Activated B cell treated with CpG ODN at 0.5 μM for 24 hours (primary cell): ENCODE measurements around the gene FRMPD3. TPM values are rescaled to one million over a fixed set of nuclear protein-coding genes. Genes with fewer than 3 reads are reported as not detected.

Experiments
- ATAC-seq: fragments of 200-7000 bp; cut with Tn5 transposase; one replicate; pipeline ENCODE4 v1.10.0; 2021; ENCODE audit warnings: low read depth, mild to moderate bottlenecking, moderate library complexity
- CTCF ChIA-PET: fragments of 350-600 bp; sonication (Branson Sonifier 250); formaldehyde crosslinking; loops from one replicate; lab custom pipeline; 2021; ENCODE audit warnings: antibody characterized with exemption; lab: Charles Lee
- POLR2A ChIA-PET: fragments of 350-600 bp; sonication (Branson Sonifier 250); formaldehyde crosslinking; loops from one replicate; lab custom pipeline; 2021; ENCODE audit warnings: antibody characterized with exemption; lab: Charles Lee
- DNase-seq: peaks from one replicate; pipeline ENCODE4 v3.0.0; 2022
- H3K27ac Mint-ChIP-seq: one replicate; pipeline ENCODE4 v1.8.0; 2020; ENCODE audit warnings: mixed read lengths
- H3K27me3 Mint-ChIP-seq: one replicate; pipeline ENCODE4 v1.8.0; 2021; ENCODE audit warnings: mixed read lengths
- H3K36me3 Mint-ChIP-seq: one replicate; pipeline ENCODE4 v1.8.0; 2021; ENCODE audit warnings: low read depth, mixed read lengths
- H3K4me1 Mint-ChIP-seq: one replicate; pipeline ENCODE4 v1.8.0; 2021; ENCODE audit warnings: mixed read lengths
- H3K4me3 Mint-ChIP-seq: one replicate; pipeline ENCODE4 v1.8.0; 2020; ENCODE audit warnings: mild to moderate bottlenecking, mixed read lengths
- H3K9me3 Mint-ChIP-seq: one replicate; pipeline ENCODE4 v1.8.0; 2020; ENCODE audit warnings: mixed read lengths
- CTCF ChIP-seq: fragments of 200-600 bp; IDR thresholded peaks from one replicate; pipeline ENCODE4 v1.8.0; 2022; ENCODE audit warnings: antibody characterized with exemption, mild to moderate bottlenecking
- intact Hi-C: fragments of 100-400 bp; cut with micrococcal nuclease; formaldehyde crosslinking; loops from one replicate; pipeline ENCODE4 v1.15.1; 2024
- total RNA-seq: library from RNA; stranded (reverse); gene quantifications from 2 replicates; pipeline ENCODE4 v1.2.3, GENCODE V29; 2022

FRMPD3 gene
- total RNA-seq, 1 donor from 2014 or later, result 0.24 TPM

DNA sequence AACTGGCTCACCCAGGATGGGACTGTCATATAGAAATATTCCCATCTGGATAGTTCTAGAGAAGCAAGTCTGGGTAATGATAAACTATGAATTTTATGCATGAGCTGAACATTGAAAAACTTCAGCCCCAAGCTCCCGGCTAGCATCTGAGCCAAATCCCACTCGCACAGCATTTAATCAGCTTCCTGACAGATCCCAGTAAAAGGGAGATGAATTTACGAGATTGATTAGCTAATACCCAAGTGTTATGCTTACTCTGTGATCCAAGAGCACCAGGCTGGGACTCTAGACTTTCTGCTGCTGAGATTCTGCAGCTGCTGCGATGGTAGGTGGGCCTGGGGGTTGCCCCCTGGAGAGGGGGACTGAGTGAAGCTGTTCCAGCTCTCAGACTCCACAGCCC is 28.0 kb downstream of the FRMPD3 start:
- ATAC-seq, result no peak
- H3K4me3 Mint-ChIP-seq, result no peak overlapping the region
- intact Hi-C loops, result no loop called here

GRCh38 chrX:107480272-107480671 is 30.8 kb downstream of the FRMPD3 start:
- no peak for DNase-seq
- no peaks in the 10 kb centered on the region for H3K27me3 Mint-ChIP-seq
- POLR2A ChIA-PET, result no interaction called here
- CTCF ChIA-PET, result no interaction called here
- intact Hi-C loops, result no loop called here
- no peaks in the 10 kb centered on the region for H3K9me3 Mint-ChIP-seq
- no peak overlapping the region for H3K4me3 Mint-ChIP-seq
- no peaks in the 10 kb centered on the region for H3K4me1 Mint-ChIP-seq
- TF ChIP-seq CTCF, result no peak
- H3K27ac Mint-ChIP-seq, result no peak overlapping the region
- no peaks in the 10 kb centered on the region for H3K36me3 Mint-ChIP-seq
- no peak for ATAC-seq

More for the DNA sequence above, 28.0 kb downstream of the FRMPD3 start:
- ChIA-PET POLR2A (no interaction called here), CTCF (no interaction called here)
- H3K27me3 Mint-ChIP-seq, result no peaks in the 10 kb centered on the region
- DNase-seq, result no peak
- no peak for TF ChIP-seq CTCF
- no peaks in the 10 kb centered on the region for H3K36me3 Mint-ChIP-seq
- H3K4me1 Mint-ChIP-seq, result no peaks in the 10 kb centered on the region
- H3K9me3 Mint-ChIP-seq, result no peaks in the 10 kb centered on the region
- no peak overlapping the region for H3K27ac Mint-ChIP-seq

DNA sequence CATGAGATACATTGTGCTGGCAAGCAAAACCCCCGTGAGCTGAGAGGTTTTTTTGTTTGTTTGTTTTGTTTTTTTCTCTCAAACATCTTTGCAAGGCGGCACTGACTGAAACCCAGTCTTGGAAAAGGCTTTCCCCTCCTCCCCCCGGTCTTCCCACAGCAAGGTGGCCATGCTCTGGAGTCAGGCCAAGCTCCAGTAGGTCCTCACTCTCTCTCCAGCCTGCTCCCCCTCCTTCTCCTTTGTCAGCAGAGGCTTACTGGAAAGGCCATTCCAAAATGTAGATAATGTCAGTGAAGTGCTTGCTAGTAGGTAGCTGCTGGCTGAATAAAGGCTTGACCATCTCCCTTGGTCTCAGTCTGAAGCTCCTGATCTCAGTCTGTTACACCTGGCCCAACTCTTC is 32.6 kb downstream of the FRMPD3 start:
- no peak overlapping the region for H3K27ac Mint-ChIP-seq
- H3K27me3 Mint-ChIP-seq, result no peaks in the 10 kb centered on the region
- intact Hi-C loops, result no loop called here
- POLR2A ChIA-PET, result no interaction called here
- CTCF ChIA-PET, result no interaction called here
- H3K4me1 Mint-ChIP-seq, result no peaks in the 10 kb centered on the region
- ATAC-seq (no peak), DNase-seq (no peak)
- H3K4me3 Mint-ChIP-seq, result no peak overlapping the region
- no peak for TF ChIP-seq CTCF
- no peaks in the 10 kb centered on the region for H3K9me3 Mint-ChIP-seq
- no peaks in the 10 kb centered on the region for H3K36me3 Mint-ChIP-seq

- H3K4me1 Mint-ChIP-seq, result no peaks in the 10 kb centered on the region
- no peaks in the 10 kb centered on the region for H3K9me3 Mint-ChIP-seq
- H3K27me3 Mint-ChIP-seq, result no peaks in the 10 kb centered on the region
- DNase-seq (no peak), ATAC-seq (no peak)
- ChIA-PET CTCF (interaction anchor here (1.0 kb wide), 1 partner anchor 9 kb away, joined by 3 read pairs; no protein-coding TSS in a partner anchor), POLR2A (no interaction called here)
- no peak overlapping the region for H3K27ac Mint-ChIP-seq
- intact Hi-C loops, result no loop called here
- no peak overlapping the region for H3K4me3 Mint-ChIP-seq
- no peaks in the 10 kb centered on the region for H3K36me3 Mint-ChIP-seq
- TF ChIP-seq CTCF, result no peak
These were observed 34.7 kb downstream of the FRMPD3 start for GRCh38 chrX:107484002-107484726.

DNA sequence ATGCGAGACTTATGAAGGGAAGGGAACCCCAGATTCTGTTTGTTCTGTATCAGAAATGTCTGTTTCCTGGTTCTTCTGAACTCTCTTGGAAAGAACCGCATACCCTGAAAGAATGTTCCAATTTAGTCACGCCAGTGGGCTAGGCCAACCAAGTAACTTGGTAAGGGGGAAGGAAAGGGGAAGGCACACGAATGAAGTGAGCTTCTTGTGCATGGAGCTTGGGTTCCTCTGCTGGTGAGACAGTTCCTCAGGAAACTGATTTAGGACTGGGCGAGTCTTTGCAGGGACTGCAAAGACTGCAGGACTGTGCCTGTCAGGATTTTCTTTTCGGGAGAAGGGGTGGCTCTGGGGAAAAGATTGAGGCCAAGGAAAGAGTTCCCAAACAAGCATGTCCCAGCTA is 35.6 kb downstream of the FRMPD3 start:
- no peak overlapping the region for H3K4me3 Mint-ChIP-seq
- CTCF ChIA-PET, result no interaction called here
- no peaks in the 10 kb centered on the region for H3K9me3 Mint-ChIP-seq

More for the DNA sequence above, 35.6 kb downstream of the FRMPD3 start:
- no peak for TF ChIP-seq CTCF
- Mint-ChIP-seq H3K27ac (no peak overlapping the region), H3K4me1 (no peaks in the 10 kb centered on the region), H3K27me3 (no peaks in the 10 kb centered on the region), H3K36me3 (no peaks in the 10 kb centered on the region)
- intact Hi-C loops, result no loop called here
- POLR2A ChIA-PET, result no interaction called here
- DNase-seq (no peak), ATAC-seq (no peak)
